BE2C (cell line): ENCODE data around the gene USP5.

Source experiments
- DNase-seq: peaks from one replicate; pipeline ENCODE4 v3.0.0-alpha.2; 2020
- H3K27me3 ChIP-seq: fragments of 250-450 bp; sonication (Bioruptor Pico); 2 replicates; pipeline ENCODE4 v1.5.1; 2020; ENCODE audit warnings: mild to moderate bottlenecking
- H3K36me3 ChIP-seq: fragments of 250-450 bp; sonication (Bioruptor Pico); 2 replicates; pipeline ENCODE4 v1.5.1; 2020; ENCODE audit warnings: mild to moderate bottlenecking
- H3K4me1 ChIP-seq: fragments of 250-450 bp; sonication (Bioruptor Pico); 2 replicates; pipeline ENCODE4 v1.5.1; 2020
- H3K4me3 ChIP-seq: 2 replicates; pipeline ENCODE4 v1.5.1; 2011; ENCODE audit warnings: low read depth, low read length
- H3K9me3 ChIP-seq: fragments of 250-450 bp; sonication (Bioruptor Pico); 2 replicates; pipeline ENCODE4 v1.5.1; 2020
- TF ChIP-seq, protein P1 (sequence below): IDR thresholded peaks from 2 replicates; pipeline ENCODE4 v1.5.1; 2012; ENCODE audit warnings: mild to moderate bottlenecking, low read depth, low read length

The USP5 gene

DNA sequence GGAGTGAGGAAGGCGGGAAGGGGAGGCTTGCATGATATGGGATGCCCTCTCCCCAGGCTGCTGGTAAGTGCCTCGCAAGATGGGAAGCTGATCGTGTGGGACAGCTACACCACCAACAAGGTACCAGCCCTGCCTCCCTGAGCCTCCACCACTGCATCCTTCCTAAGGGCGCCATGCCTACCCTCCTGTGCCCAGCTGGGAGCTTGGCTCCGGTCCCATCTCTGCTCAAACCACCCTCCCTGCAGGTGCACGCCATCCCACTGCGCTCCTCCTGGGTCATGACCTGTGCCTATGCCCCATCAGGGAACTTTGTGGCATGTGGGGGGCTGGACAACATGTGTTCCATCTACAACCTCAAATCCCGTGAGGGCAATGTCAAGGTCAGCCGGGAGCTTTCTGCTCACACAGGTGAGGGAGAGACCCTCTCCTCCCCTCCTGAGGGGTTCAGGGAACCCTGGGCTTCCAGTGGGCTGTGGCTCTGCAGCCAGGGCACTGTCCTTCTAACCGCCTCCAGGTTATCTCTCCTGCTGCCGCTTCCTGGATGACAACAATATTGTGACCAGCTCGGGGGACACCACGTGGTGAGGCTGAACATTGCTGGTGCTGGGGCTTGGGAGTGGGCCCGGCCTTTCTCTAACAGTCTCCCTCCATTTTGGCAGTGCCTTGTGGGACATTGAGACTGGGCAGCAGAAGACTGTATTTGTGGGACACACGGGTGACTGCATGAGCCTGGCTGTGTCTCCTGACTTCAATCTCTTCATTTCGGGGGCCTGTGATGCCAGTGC, 8.6 kb upstream of the USP5 start:
- Histone ChIP-seq H3K4me3 (no peak overlapping the region), H3K9me3 (no peaks in the 10 kb centered on the region), H3K27me3 (no peaks in the 10 kb centered on the region), H3K4me1 (no peaks in the 10 kb centered on the region), H3K36me3 (peaks cover 83% of the 10 kb centered on the region)
- TF ChIP-seq, protein P1, sequence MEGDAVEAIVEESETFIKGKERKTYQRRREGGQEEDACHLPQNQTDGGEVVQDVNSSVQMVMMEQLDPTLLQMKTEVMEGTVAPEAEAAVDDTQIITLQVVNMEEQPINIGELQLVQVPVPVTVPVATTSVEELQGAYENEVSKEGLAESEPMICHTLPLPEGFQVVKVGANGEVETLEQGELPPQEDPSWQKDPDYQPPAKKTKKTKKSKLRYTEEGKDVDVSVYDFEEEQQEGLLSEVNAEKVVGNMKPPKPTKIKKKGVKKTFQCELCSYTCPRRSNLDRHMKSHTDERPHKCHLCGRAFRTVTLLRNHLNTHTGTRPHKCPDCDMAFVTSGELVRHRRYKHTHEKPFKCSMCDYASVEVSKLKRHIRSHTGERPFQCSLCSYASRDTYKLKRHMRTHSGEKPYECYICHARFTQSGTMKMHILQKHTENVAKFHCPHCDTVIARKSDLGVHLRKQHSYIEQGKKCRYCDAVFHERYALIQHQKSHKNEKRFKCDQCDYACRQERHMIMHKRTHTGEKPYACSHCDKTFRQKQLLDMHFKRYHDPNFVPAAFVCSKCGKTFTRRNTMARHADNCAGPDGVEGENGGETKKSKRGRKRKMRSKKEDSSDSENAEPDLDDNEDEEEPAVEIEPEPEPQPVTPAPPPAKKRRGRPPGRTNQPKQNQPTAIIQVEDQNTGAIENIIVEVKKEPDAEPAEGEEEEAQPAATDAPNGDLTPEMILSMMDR: 0 out of 2 replicates have a peak, but pooled peaks have one; percentile 6
- no peak for DNase-seq

DNA sequence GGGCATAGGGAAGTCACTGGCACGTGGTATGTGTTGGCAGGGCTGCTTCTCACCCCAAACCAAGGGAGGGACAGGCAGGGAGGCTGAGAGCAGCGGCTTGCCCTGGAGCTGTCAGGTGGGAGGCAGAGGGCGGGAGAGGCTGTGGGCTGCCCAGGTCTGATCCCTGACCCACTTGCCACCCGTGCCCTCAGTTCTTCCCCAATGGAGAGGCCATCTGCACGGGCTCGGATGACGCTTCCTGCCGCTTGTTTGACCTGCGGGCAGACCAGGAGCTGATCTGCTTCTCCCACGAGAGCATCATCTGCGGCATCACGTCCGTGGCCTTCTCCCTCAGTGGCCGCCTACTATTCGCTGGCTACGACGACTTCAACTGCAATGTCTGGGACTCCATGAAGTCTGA, 6.6 kb upstream of the USP5 start:
- TF ChIP-seq, protein P1: no peak
- Histone ChIP-seq H3K9me3 (no peaks in the 10 kb centered on the region), H3K4me3 (no peak overlapping the region), H3K36me3 (peaks cover 85% of the 10 kb centered on the region), H3K4me1 (no peaks in the 10 kb centered on the region), H3K27me3 (no peaks in the 10 kb centered on the region)
- DNase-seq: no peak

DNA sequence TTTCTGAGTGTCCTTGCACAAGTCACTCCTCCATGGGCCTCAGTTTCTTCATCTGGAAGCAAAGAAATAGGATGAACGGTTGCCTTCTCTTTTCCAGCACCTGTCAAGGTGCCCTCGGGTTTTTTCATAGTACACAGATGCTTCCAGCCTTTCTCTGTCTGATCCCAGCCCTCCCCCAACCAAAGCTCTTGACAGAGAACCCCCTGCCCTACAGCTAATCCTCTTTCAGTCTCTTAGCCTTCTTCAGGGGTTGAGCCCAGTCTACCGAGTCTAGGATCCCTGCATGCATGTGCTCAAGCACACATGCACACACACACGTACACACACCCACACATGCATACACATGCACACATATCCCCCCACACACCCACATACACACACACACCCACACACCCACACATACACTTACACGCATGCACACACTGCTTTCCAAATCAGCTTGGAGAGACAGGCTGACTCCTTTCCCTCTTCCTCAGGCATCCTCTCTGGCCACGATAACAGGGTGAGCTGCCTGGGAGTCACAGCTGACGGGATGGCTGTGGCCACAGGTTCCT, 5.6 kb upstream of the USP5 start:
- Histone ChIP-seq H3K4me3 (no peak overlapping the region), H3K36me3 (peaks cover 79% of the 10 kb centered on the region), H3K4me1 (no peaks in the 10 kb centered on the region), H3K27me3 (no peaks in the 10 kb centered on the region), H3K9me3 (no peaks in the 10 kb centered on the region)
- TF ChIP-seq, protein P1: no peak
- DNase-seq: no peak

DNA sequence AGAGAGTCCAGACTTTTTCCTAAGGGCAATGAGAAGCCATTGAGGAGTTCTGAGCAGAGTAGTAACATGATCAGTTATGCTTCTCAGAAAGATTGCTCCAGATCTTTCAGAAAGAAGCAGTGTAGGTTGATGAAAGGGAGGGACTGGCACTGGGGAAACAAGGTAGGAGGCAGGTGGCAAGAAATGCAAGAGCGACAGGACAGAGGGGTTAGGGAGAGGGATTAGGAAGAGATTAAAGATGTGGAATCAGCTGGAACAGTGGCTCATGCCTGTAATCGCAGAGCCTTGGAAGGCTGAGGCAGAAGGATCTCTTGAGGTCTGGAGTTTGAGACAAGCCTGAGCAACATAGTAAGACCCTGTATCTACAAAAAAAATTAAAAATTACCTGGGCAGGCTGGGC, 4.3 kb upstream of the USP5 start:
- Histone ChIP-seq H3K4me3 (no peak overlapping the region), H3K27me3 (no peaks in the 10 kb centered on the region), H3K9me3 (no peaks in the 10 kb centered on the region), H3K4me1 (no peaks in the 10 kb centered on the region), H3K36me3 (peaks cover 66% of the 10 kb centered on the region)
- DNase-seq: no peak
- TF ChIP-seq, protein P1: no peak

DNA sequence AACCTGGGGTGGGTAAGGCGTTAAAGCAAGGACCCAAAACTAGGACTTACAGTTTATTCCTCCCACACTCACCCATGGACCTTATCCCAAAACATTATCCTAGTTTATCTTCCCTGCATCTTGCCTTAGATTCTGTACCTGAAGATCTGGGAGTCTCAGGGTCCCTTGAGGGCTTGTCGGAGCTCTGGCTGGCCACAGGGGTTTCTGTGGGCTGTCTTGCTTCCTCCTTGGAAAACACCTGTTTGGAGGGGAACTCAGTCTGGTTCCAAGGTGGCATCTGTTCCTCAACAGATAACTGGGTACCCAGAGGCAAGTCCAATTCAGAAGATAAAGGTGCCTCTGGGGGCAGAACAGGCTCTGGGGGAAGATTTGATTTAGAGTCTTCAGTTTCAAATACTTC, 2.5 kb upstream of the USP5 start:
- peak overlapping the region; percentile 70; the same call in 1 of the 2 replicates for H3K4me3 ChIP-seq
- TF ChIP-seq, protein P1: no peak
- no peaks in the 10 kb centered on the region for H3K9me3 ChIP-seq
- H3K36me3 ChIP-seq: peaks cover 56% of the 10 kb centered on the region
- H3K27me3 ChIP-seq: no peaks in the 10 kb centered on the region
- no peak for DNase-seq
- no peaks in the 10 kb centered on the region; the same call in 1 of the 2 replicates for H3K4me1 ChIP-seq

DNA sequence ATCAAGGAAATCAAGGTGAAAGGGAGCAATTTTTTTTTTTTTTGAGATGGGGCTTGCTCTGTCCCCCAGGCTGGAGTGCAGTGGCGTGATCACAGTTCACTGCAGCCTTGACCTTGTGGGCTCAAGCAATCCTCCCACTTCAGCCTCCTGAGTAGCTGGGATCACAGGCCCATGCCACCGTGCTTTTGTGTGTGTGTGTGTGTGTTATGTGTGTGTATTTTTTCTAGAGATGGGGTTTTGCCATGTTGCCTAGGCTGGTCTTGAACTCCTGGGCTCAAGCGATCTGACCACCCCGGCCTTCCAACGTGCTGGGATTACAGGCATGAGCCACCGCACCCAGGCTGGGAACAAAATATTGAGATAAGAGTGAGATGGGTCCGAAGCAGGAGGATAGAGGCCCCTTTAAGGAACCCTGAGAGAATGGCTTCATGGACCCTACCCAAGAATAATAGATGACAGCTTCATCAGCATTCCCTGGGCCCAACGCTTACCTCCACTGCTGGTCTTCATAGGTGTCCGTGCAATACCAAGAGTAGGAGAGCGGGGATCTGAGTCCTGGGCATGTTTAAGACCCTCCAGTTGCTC, 1.9 kb upstream of the USP5 start:
- Histone ChIP-seq H3K4me1 (no peaks in the 10 kb centered on the region; the same call in 1 of the 2 replicates), H3K36me3 (peaks cover 50% of the 10 kb centered on the region), H3K9me3 (no peaks in the 10 kb centered on the region), H3K27me3 (no peaks in the 10 kb centered on the region), H3K4me3 (peak overlapping the region; percentile 70)
- TF ChIP-seq, protein P1: no peak
- no peak for DNase-seq
